ENCODE measurements around the gene HDAC4.

Gene HDAC4

GRCh38 chr2:239368321-239368720 is 32.5 kb downstream of the HDAC4 start:
- DNase-seq, result no peak

DNA sequence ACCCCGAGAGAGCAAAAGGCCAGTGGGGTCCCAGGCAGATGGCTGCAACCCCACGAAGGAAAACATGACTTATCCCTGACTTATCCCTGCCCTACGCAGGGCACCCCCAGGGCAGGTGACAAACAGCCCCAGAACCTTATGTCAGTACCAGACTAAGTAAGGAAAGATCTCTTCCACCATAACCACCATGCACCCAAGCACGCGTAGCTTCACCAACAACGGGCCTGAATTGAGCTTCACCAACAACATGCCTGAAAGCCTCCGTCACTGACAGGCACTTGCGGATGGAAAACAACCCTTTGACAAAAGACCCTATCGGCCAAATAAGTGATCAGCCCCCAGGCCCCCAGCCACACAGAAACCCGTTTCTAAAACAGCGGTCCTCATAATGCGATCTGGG is 34.1 kb downstream of the HDAC4 start:
- DNase-seq, result no peak

DNA sequence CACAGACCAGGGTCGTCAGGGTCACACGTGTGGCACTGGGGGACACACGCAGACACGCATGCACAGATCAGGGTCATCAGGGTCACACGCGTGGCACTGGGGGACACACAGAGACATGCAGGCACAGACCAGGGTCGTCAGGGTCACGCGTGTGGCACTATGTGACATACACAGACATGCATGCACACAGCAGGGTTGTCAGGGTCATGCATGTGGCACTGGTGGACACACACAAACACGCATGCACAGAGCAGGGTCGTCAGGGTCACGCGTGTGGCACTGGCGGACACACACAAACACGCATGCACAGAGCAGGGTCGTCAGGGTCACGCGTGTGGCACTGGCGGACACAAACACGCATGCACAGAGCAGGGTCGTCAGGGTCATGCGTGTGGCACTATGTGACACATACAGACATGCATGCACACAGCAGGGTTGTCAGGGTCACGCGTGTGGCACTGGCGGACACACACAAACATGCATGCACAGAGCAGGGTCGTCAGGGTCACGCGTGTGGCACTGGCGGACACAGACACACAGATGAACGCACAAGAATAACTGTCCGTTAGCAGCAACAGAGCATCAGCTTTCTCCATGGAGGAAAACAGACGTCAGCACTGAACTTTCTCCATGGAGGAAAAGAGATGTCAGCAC is 34.9 kb downstream of the HDAC4 start:
- no peak for DNase-seq

DNA sequence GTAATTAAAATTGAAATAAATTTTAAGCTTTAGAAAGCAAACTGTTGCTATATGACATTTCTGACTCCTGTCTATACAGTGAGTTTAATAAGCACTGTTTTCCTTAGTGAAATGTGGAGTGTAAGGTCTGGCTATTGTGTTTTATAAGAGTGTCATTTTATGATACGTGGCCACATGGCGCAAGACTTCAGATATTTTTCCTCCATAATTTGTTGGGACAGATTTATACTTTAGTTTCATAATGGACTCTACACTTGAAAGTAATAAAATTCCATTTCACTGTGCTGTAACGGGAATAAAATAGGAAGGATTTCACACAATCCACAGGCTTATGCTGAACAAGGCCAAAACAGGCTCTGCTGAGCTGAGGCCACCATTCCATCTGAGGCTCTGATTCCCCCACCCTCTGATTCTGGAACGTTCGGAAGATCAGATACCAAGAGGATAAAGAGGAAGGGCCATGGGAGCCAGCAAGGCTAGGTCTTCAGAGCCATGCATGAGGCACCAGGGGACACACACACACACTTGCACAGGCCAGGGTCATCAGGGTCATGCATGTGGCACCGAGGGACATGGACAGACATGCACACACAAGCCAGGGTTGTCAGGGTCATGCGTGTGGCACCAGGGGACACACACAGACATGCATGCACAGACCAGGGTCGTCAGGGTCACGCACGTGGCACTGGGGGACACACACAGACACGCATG is 35.6 kb downstream of the HDAC4 start:
- no peak for DNase-seq

GRCh38 chr2:239363946-239364637 is 36.7 kb downstream of the HDAC4 start:
- DNase-seq, result no peak

- DNase-seq, result no peak
Measured at GRCh38 chr2:239362507-239362906, 38.3 kb downstream of the HDAC4 start.

- DNase-seq, result no peak
Measured at GRCh38 chr2:239361311-239361642, 39.5 kb downstream of the HDAC4 start.

DNA sequence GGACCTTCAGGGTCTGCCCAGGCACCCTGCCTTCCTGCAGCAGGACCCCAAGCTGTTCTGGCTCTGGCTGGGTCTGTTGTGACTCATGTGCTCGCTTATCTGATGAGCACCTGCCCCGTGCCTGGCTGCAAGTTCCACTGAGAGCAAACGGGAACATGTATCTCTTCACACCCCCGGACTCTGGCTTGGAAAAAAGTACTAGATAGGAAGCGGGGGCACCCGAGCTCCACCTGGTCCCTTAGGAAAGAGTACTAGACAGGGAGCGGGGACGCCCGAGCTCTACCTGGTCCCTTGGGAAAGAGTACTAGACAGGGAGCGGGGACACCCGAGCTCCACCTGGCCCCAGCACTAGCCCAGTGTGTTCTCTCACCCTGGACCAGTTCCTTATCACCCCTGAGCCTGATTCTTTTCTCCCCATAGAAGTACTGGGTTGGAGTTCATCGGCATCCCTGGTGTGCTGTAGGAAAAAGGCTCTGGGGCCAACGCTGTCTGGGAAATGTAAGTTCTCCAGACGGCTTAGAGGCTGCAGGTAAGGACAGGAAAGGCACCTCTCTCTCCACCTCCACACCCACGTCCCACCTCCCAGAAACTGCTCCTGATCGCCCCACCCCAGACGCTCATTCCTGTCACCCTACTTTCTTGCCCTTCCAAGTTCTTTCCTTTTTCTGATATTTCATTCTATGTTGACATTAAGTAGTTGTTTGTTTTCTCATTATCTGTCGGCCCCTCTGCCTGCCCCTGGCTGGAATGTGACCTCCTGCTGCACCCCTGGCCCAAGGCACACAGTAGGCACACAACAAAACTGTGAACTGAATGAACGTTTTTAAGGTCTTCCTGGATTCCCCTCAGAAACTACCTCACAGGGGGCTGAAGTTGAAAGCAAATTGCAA is 40.2 kb downstream of the HDAC4 start:
- DNase-seq, result no peak

GRCh38 chr2:239360008-239360407 is 40.8 kb downstream of the HDAC4 start:
- no peak for DNase-seq

DNA sequence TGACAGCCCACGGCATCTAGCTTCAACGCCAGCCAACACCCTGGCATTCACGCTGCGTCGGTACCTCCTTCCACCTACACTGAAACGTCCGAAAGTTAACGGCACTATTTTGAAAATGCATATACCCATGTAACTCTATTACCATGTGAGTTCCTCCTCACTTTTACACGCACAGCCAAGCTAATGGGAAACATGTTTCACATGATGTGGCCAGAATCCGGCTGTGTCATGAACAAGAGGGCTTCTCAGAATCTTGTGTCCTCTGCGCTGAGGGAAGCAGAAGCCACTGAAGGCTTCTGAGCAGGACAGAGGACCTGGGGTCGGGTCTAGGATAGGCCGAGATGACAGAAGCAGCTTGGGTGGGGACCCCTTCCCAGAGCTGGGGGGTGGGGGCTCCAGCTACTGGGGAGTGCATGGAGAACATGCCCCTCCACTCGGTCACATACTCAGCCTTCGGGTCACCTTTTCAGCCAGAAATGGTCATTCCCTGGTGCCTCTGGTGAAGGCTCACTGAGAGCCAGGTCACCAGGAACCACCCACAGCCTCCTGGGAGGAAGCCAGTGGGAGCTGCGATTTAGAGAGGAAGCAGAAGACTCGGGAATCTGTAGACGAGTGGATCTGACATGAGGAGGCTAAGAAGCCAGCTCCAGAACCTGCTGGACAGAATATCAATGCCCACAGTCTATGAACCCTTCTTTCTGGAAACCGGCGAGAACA is 41.5 kb downstream of the HDAC4 start:
- DNase-seq, result peak in 1 of 2 donors; percentile 19

DNA sequence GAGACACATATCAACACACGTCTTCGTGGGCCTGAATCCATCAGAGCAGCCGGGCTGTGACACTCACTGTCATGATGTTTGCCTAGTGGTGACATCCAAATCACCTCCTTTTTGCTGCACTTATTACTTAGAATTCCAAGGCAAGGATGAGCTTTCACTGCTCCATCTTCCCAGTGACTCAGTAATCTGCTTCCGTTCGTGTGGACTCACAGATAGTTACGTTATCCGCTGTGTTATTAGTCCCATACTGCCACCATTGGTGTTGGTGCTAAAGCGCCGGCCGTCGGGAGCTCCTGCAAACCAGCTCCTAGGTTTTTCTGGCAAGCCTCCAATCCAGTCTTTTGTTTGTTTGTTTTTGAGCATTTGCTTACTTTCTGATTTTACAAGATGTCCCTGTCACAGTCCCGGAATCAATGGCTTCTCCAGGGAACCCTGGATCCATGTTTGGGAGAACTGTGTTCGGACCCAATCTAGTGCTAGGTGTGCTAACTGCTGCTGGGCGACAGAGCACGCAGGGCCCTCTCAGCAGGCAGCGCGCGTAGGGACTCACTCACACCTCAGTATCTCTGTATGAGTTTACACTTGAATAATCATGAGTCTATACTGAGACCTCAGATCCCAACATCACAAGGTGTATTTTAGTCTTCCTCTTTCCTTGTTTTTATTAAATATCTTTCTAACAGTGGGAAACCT is 42.6 kb downstream of the HDAC4 start:
- DNase-seq, result no peak

DNA sequence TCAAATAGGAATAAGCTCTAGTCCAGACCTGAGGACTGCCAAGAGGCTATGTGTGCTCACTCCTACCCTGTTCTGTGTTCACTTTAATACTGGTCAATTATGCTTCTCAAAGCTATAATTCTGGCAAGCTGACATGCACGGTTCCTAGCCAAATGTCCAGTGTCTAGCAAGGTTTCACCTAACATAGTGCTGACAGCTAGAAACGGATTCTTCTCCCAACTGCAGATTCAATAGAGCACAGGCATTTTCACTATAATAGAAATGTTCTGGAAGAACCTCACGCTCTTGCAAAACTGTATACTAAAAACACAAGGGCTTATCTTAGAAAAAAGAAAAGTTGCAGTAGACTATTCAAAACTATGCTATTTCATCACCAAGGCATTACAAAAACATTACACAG is 45.1 kb downstream of the HDAC4 start:
- DNase-seq, result no peak

GRCh38 chr2:239355139-239355538 is 45.7 kb downstream of the HDAC4 start:
- no peak for DNase-seq

GRCh38 chr2:239354791-239355136 is 46.1 kb downstream of the HDAC4 start:
- DNase-seq, result no peak

- DNase-seq, result no peak
Measured at GRCh38 chr2:239354132-239354790, 46.6 kb downstream of the HDAC4 start.

DNA sequence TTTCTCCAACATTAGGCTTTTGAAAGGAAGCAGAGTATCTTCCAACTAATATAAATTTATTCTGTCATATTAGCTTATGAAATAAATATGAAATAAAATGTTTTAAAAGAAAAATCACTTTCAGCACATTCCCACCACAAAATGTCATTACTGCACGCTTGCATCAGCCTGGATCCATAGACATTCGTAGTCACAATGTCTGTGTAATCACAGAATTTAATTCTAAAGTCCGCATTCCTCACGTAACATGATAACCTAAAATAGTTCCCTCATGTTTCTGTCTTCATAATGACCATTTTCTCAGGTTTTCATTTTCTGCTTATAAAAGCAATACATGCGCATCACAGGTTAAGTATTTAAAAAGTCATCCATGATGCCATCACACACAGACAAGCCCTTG is 47.1 kb downstream of the HDAC4 start:
- DNase-seq, result no peak

GRCh38 chr2:239351687-239352086 is 49.1 kb downstream of the HDAC4 start:
- no peak for DNase-seq

GRCh38 chr2:239349453-239350135 is 51.2 kb downstream of the HDAC4 start:
- no peak for DNase-seq

DNA sequence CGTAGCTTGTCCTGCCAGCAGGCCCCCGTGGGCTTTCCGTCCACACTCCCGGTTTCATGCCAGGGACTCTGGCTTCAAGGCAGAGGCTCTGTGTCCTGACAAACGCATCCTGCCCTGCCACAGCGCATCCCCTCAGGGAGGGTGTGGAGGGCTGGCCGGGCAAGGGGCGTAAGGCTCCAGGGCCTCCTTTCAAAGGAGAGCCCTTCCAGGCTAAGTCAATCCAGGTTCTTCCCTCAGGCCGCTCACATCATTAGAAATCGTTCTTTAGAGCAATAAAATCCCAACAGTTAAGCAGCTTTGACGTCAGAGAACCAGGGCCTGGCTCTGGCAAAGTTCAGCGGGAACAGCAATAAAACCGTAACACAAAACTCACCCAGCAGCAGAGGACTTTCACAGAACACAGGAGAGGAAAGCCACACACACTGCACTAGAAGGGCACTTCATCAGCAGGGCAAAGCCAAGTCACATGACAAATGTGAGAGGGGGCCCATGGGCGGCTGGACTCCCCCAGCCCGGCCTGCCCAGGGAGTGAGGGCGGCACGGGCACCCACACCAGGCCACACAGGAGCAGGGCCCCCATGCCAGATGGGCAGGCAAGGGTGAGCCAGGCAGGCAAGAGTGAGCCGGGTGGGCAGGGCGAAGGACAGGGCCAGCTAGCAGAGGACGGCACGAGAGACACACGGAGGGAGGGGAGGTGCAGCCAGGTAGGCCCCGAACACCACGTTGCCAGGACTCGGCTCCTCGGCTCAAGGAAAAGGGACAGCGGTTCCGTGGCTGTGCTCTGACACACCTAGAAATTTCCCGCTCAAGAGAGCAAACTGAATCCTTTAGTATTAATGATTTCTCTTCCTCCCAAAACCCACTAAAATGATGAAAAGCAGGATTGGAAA is 52.0 kb downstream of the HDAC4 start:
- no peak for DNase-seq

DNA sequence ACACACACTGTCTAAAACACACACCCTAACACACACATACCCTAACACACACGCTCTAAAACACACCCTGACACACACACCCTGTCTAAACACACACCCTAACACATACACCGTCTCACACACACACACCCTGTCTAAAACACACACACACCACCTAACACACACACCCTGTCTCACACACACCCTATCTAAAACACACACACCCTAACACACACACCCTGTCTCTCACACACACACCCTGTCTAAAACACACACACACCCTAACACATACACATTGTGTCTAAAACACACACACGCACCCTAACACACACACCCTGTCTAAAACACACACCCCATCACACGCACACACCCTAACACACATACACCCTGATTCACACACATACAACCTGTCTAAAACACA is 54.1 kb downstream of the HDAC4 start:
- no peak for DNase-seq
